ACC112 (cell line): ENCODE data around the gene SELENOV.
A peak's percentile ranks its signal among the peaks of the same experiment; 100 is the strongest.

Experiments
- H2AFZ ChIP-seq: fragments of 200-600 bp; sonication (generic); one replicate; pipeline ENCODE4 v1.6.0; 2017; ENCODE audit warnings: antibody characterized with exemption, low read length; ENCODE audit not compliant: unreplicated experiment
- H3K27ac ChIP-seq: fragments of 200-600 bp; sonication (generic); 2 replicates; pipeline ENCODE4 v1.5.1; 2014; ENCODE audit warnings: low read depth, mild to moderate bottlenecking, antibody characterized with exemption, low read length, moderate library complexity
- H3K27me3 ChIP-seq: fragments of 200-600 bp; sonication (generic); 2 replicates; pipeline ENCODE4 v1.6.1; 2014; ENCODE audit warnings: mild to moderate bottlenecking, antibody characterized with exemption, low read length, moderate library complexity, mixed read lengths; ENCODE audit not compliant: insufficient read depth
- H3K36me3 ChIP-seq: fragments of 200-600 bp; sonication (generic); 2 replicates; pipeline ENCODE4 v1.6.1; 2016; ENCODE audit warnings: mild to moderate bottlenecking, antibody characterized with exemption, low read length, moderate library complexity, mixed read lengths; ENCODE audit not compliant: insufficient read depth
- H3K4me1 ChIP-seq: fragments of 200-600 bp; sonication (generic); one replicate; pipeline ENCODE4 v1.6.1; 2016; ENCODE audit warnings: low read length, mixed read lengths; ENCODE audit not compliant: insufficient read depth, unreplicated experiment, control insufficient read depth
- H3K4me3 ChIP-seq: fragments of 200-600 bp; sonication (generic); 2 replicates; pipeline ENCODE4 v1.5.1; 2014; ENCODE audit warnings: mild to moderate bottlenecking, low read depth, low read length
- H3K79me2 ChIP-seq: fragments of 200-600 bp; sonication (generic); one replicate; pipeline ENCODE4 v1.6.0; 2016; ENCODE audit warnings: low read length; ENCODE audit not compliant: control insufficient read depth, unreplicated experiment, insufficient read depth

SELENOV gene

DNA sequence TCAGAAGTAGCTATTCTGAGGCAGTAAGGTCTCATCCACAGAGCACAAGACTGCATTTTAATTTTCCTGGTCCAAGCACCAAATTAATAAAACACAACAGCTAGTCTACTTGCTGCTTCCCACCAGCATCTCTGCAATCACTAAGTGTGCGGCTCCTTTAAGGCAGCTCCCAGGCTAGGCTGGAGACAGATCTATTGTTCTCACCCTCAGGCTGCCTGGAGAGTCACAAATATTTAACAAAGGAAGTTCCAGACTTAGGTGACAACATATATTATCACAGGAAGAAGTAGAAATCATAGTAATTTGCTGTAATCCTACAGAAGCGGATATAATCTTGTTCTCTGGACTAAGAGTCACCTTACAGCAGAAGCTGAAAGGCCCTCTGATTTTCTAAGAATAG lies 27.3 kb downstream of the SELENOV start:
- Histone ChIP-seq H3K36me3 (no peaks in the 10 kb centered on the region), H3K27ac (no peak overlapping the region), H3K4me3 (no peak overlapping the region), H3K4me1 (peaks cover 10% of the 10 kb centered on the region), H3K79me2 (peaks cover 13% of the 10 kb centered on the region), H2AFZ (no peak overlapping the region), H3K27me3 (peaks cover 10% of the 10 kb centered on the region)

DNA sequence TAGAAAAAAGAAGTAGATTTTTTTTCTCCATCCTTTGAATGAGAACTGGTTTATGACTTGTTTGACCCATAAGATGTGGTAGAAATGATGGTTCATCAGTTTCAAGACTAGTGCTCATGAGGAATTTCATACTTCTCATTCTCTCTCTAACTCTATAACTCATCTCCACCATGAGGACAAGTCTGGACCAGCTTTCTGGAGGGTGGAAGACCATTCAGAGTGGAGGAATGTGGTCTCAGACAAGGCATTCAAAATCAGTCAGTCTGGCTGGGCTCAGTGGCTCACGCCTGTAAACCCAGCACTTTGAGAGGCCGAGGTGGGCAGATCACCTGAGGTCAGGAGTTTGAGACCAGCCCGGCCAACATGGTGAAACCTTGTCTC lies 28.5 kb downstream of the SELENOV start:
- no peak overlapping the region for H3K4me3 ChIP-seq
- H3K27ac ChIP-seq = no peak overlapping the region
- peaks cover 10% of the 10 kb centered on the region for H3K27me3 ChIP-seq
- H3K36me3 ChIP-seq = no peaks in the 10 kb centered on the region
- peaks cover 5% of the 10 kb centered on the region for H3K4me1 ChIP-seq
- H2AFZ ChIP-seq = no peak overlapping the region
- H3K79me2 ChIP-seq = peaks cover 8% of the 10 kb centered on the region

DNA sequence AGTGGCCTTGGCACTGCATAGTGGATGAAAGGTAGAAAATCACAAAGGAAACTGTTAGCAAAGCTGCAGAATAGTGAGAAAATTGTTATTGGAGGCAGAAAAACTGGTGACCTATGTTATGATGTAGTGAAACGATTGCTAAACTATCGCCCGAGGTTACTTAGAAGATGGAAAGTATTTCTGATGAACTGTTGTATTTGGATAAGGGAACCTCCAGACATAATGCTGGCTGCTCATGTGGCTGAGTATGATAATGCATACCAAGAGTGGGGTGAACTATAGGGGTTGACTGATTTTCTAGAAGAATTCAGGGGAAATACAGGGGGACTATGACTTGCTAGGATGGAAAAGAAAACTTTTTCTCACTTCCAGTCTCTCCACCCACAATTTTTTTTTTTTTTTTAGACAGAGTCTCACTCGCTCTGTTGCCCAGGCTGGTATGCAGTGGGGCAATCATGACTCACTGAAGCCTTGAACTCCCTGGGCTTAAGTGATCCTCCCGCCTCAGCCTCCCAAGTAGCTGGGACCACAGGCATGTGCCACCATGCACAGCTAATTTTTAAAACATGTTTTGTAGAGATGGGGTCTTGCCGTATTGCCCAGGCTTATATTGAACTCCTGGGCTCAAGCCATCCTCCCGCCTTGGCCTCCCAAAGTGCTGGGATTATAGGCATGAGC lies 29.4 kb downstream of the SELENOV start:
- Histone ChIP-seq H3K36me3 (no peaks in the 10 kb centered on the region), H3K79me2 (no peaks in the 10 kb centered on the region), H3K4me1 (peaks cover 5% of the 10 kb centered on the region), H3K27ac (no peak overlapping the region), H3K4me3 (no peak overlapping the region), H2AFZ (no peak overlapping the region), H3K27me3 (peaks cover 10% of the 10 kb centered on the region)

DNA sequence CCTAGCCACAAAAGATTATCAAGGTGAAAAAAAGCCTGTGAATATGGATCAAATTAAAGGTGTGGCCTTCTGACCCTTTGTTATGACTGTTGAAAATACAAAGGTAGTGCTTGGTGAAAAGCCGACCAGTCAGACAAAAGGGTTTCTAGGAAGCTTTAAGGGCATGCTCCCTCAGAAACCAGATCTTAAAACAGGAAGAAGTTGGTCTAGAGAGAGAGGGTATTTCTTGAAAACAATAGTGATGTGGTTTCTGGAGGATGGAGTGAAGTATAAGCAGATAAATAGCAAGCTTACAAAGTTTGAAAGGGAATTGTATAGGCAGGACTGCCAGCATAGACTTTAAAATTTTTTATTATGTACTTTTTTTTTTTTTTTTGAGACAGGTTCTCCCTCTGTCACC lies 30.0 kb downstream of the SELENOV start:
- Histone ChIP-seq H3K36me3 (no peaks in the 10 kb centered on the region), H3K4me1 (peaks cover 5% of the 10 kb centered on the region), H3K4me3 (no peak overlapping the region), H2AFZ (no peak overlapping the region), H3K27ac (no peak overlapping the region), H3K79me2 (no peaks in the 10 kb centered on the region), H3K27me3 (peaks cover 10% of the 10 kb centered on the region)

DNA sequence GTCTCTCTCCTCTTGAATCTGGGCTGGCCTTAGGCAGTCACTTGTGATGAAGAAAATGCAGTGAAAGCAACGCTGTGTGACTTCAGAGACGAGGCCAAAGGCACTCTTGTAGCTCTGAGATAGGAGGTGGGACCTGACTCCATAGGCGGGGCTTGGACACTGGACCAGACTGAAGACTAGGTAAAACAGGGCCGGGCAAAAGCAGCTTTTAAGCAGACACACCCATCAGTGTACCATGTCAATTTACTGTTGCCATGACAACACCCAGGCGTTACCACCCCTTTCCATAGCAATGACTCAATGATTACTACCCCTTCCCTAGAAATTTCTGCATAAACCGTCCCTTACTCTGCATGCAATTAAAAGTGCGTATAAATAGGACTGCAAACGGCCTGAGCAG lies 31.7 kb downstream of the SELENOV start:
- Histone ChIP-seq H3K27ac (no peak overlapping the region), H3K27me3 (peaks cover 10% of the 10 kb centered on the region), H3K79me2 (no peaks in the 10 kb centered on the region), H3K4me1 (no peaks in the 10 kb centered on the region), H2AFZ (no peak overlapping the region), H3K36me3 (no peaks in the 10 kb centered on the region), H3K4me3 (no peak overlapping the region)

GRCh38 chr19:39550197-39550596 lies 35.3 kb downstream of the SELENOV start:
- H2AFZ ChIP-seq = no peak overlapping the region

DNA sequence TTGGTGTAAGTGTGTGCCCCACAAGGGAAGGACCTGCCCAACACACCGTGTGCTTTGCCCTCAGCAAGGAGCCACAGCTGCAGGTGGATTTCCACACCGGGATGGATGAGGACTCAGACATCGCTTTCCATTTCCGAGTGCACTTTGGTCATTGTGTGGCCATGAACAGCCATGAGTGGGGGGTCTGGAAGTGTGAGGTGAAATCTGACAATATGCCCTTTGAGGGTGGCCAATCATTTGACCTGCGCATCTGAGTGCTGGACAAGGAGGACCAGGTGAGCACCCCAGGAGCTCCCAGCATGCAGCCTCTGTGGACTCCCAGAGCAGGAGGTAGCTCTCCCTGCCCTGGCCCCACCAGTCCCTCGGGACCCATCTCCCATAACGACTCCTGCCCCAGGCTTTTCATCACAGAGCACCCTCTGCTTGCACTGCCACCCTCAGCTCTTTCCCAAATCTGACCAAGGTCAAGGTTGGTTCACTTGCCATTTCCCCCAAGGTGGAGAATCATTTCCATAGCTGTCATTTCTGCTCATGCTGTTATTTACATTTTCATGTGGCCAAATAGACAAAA lies 38.2 kb downstream of the SELENOV start:
- Histone ChIP-seq H3K79me2 (no peaks in the 10 kb centered on the region), H3K4me1 (peaks cover 3% of the 10 kb centered on the region), H3K27ac (no peak overlapping the region), H2AFZ (no peak overlapping the region), H3K4me3 (no peak overlapping the region), H3K36me3 (no peaks in the 10 kb centered on the region), H3K27me3 (peaks cover 11% of the 10 kb centered on the region; the same call in 1 of the 2 replicates)

More at GRCh38 chr19:39550197-39550596, 35.3 kb downstream of the SELENOV start:
- no peaks in the 10 kb centered on the region for H3K79me2 ChIP-seq
- H3K27ac ChIP-seq = no peak overlapping the region
- H3K36me3 ChIP-seq = no peaks in the 10 kb centered on the region
- no peak overlapping the region for H3K4me3 ChIP-seq
- H3K4me1 ChIP-seq = no peaks in the 10 kb centered on the region
- H3K27me3 ChIP-seq = peaks cover 21% of the 10 kb centered on the region

GRCh38 chr19:39554701-39555311 lies 39.9 kb downstream of the SELENOV start:
- Histone ChIP-seq H3K4me3 (no peak overlapping the region), H2AFZ (no peak overlapping the region), H3K27ac (no peak overlapping the region), H3K4me1 (peaks cover 5% of the 10 kb centered on the region), H3K79me2 (no peaks in the 10 kb centered on the region), H3K27me3 (peaks cover 14% of the 10 kb centered on the region; the same call in 1 of the 2 replicates), H3K36me3 (no peaks in the 10 kb centered on the region)

GRCh38 chr19:39555883-39556282 lies 40.9 kb downstream of the SELENOV start:
- Histone ChIP-seq H3K4me3 (no peak overlapping the region), H2AFZ (no peak overlapping the region), H3K79me2 (no peaks in the 10 kb centered on the region), H3K27ac (no peak overlapping the region), H3K27me3 (peaks cover 14% of the 10 kb centered on the region; the same call in 1 of the 2 replicates), H3K4me1 (peaks cover 5% of the 10 kb centered on the region), H3K36me3 (no peaks in the 10 kb centered on the region)

- Histone ChIP-seq H3K79me2 (no peaks in the 10 kb centered on the region), H3K4me3 (peak overlapping the region; percentile 51; the same call in 1 of the 2 replicates), H3K27ac (no peak overlapping the region), H2AFZ (peak overlapping the region; percentile 68), H3K27me3 (peaks cover 7% of the 10 kb centered on the region; the same call in 1 of the 2 replicates), H3K4me1 (peaks cover 5% of the 10 kb centered on the region), H3K36me3 (no peaks in the 10 kb centered on the region)
Measured at GRCh38 chr19:39557811-39558623, 43.1 kb downstream of the SELENOV start.
